ENCODE data around the gene CYTH1. TPM values are rescaled to one million over a fixed set of nuclear protein-coding genes. Genes with fewer than 3 reads are reported as not detected.

CYTH1 gene
- total RNA-seq, 1 experiment from 2014 or later, result 20.0 TPM

DNA sequence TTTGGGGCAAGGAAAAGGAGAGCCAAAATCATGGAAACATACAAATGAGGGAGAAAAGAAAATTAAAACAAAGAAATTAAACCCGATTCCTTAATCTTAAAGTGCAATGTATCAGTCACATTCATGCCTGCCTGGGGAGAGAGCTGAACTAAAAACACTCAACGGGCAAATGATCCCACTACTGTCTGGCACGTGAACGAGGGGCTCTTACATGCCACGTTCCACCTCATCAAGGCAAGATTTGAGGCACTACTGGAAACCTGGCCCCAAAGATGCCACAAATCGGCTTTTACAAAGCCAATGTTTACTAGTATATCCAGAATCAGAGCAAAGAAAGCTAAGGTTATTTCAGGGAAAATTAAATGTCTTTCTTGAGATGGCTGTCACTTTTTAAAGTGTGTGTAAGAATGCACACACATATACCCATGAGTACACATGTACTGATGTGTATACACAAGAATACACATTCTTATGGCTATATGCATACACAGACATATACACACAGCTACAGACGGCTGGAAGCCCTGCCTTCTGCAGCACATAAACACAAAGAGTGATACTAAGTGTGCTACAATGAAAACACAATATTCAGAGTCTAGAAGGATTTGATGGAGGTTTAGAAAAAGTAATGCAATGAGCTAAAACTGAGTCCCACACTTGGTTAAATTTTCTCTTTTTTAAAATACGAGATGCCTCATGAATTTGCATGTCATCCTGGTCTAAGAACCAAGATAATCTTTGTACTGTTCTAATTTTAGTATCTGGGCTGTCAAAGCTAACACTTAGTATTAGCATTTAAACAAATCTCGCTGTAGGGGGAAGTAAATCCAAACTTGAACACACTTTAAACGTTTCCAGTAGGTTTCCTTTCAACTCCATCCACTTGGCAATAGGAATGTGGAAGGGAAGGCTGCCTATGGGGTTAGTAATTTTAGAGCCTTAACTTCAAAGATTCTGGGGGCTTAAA is 85.8 kb downstream of the CYTH1 start (continued):
- TF ChIP-seq, protein P1, sequence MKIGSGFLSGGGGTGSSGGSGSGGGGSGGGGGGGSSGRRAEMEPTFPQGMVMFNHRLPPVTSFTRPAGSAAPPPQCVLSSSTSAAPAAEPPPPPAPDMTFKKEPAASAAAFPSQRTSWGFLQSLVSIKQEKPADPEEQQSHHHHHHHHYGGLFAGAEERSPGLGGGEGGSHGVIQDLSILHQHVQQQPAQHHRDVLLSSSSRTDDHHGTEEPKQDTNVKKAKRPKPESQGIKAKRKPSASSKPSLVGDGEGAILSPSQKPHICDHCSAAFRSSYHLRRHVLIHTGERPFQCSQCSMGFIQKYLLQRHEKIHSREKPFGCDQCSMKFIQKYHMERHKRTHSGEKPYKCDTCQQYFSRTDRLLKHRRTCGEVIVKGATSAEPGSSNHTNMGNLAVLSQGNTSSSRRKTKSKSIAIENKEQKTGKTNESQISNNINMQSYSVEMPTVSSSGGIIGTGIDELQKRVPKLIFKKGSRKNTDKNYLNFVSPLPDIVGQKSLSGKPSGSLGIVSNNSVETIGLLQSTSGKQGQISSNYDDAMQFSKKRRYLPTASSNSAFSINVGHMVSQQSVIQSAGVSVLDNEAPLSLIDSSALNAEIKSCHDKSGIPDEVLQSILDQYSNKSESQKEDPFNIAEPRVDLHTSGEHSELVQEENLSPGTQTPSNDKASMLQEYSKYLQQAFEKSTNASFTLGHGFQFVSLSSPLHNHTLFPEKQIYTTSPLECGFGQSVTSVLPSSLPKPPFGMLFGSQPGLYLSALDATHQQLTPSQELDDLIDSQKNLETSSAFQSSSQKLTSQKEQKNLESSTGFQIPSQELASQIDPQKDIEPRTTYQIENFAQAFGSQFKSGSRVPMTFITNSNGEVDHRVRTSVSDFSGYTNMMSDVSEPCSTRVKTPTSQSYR (CRISPR knock-in tag; IDR thresholded peaks at IDR 0.05), result no peak

DNA sequence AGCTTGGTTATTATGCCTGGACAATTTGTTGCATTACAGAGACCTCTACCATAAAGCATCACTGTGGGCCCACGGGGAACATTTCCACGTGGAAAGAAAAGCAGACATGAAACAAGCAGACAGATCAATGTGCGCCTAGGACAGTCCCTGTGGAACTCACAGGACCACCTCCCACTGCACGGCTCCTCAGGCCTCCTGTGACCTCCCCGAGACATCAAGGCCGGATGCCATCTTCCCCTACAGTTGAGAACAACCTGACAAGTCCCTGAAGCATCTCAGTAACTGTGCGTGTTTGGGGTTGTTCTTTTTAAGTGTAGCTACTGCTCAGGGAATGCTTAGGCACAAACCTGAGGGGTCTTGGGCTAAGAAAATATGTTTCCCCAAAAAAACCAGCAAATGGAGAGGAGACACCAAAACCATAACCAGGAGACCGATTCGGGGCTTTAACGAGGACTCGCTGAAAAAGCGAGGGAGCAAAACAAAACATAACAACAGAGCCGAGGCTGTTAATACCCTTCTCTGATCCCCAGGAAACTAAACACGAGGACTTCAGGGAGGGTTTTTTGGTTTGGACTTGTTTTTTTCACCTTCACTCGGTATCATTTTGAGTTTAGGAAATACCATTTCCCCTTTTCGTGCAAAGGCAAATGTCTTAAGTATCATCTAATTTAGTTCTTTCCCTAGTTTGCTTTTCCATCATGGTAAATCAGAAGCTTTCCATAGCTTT is 87.1 kb downstream of the CYTH1 start:
- no peaks in the 10 kb centered on the region for H3K4me1 Mint-ChIP-seq
- H3K4me3 Mint-ChIP-seq, result no peak overlapping the region
- no peak overlapping the region for H3K27ac Mint-ChIP-seq
- no peaks in the 10 kb centered on the region for H3K27me3 Mint-ChIP-seq (ENCODE audit: low read depth)
- CTCF ChIA-PET, result no interaction called here
- DNase-seq (ENCODE audit: low spot score) (no peak), ATAC-seq (no peak)
- H3K9me3 Mint-ChIP-seq, result peaks cover 1% of the 10 kb centered on the region; the same call in 1 of the 2 replicates
- POLR2A ChIA-PET, result no interaction called here
- H3K36me3 Mint-ChIP-seq, result peaks cover 9% of the 10 kb centered on the region
- TF ChIP-seq, protein P2, sequence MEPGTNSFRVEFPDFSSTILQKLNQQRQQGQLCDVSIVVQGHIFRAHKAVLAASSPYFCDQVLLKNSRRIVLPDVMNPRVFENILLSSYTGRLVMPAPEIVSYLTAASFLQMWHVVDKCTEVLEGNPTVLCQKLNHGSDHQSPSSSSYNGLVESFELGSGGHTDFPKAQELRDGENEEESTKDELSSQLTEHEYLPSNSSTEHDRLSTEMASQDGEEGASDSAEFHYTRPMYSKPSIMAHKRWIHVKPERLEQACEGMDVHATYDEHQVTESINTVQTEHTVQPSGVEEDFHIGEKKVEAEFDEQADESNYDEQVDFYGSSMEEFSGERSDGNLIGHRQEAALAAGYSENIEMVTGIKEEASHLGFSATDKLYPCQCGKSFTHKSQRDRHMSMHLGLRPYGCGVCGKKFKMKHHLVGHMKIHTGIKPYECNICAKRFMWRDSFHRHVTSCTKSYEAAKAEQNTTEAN (CRISPR knock-in tag; IDR thresholded peaks at IDR 0.05), result no peak
- TF ChIP-seq, protein P3, sequence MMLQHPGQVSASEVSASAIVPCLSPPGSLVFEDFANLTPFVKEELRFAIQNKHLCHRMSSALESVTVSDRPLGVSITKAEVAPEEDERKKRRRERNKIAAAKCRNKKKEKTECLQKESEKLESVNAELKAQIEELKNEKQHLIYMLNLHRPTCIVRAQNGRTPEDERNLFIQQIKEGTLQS (CRISPR knock-in tag; conservative IDR thresholded peaks at IDR 0.05), result no peak
- TF ChIP-seq NR2C2 (CRISPR knock-in tag; IDR thresholded peaks at IDR 0.05), result no peak
- TF ChIP-seq, protein P4, sequence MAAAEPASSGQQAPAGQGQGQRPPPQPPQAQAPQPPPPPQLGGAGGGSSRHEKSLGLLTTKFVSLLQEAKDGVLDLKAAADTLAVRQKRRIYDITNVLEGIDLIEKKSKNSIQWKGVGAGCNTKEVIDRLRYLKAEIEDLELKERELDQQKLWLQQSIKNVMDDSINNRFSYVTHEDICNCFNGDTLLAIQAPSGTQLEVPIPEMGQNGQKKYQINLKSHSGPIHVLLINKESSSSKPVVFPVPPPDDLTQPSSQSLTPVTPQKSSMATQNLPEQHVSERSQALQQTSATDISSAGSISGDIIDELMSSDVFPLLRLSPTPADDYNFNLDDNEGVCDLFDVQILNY (CRISPR knock-in tag; IDR thresholded peaks at IDR 0.05), result no peak
- TF ChIP-seq, protein P5, sequence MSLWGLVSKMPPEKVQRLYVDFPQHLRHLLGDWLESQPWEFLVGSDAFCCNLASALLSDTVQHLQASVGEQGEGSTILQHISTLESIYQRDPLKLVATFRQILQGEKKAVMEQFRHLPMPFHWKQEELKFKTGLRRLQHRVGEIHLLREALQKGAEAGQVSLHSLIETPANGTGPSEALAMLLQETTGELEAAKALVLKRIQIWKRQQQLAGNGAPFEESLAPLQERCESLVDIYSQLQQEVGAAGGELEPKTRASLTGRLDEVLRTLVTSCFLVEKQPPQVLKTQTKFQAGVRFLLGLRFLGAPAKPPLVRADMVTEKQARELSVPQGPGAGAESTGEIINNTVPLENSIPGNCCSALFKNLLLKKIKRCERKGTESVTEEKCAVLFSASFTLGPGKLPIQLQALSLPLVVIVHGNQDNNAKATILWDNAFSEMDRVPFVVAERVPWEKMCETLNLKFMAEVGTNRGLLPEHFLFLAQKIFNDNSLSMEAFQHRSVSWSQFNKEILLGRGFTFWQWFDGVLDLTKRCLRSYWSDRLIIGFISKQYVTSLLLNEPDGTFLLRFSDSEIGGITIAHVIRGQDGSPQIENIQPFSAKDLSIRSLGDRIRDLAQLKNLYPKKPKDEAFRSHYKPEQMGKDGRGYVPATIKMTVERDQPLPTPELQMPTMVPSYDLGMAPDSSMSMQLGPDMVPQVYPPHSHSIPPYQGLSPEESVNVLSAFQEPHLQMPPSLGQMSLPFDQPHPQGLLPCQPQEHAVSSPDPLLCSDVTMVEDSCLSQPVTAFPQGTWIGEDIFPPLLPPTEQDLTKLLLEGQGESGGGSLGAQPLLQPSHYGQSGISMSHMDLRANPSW (CRISPR knock-in tag; conservative IDR thresholded peaks at IDR 0.05; ENCODE audit: low read depth), result no peak

DNA sequence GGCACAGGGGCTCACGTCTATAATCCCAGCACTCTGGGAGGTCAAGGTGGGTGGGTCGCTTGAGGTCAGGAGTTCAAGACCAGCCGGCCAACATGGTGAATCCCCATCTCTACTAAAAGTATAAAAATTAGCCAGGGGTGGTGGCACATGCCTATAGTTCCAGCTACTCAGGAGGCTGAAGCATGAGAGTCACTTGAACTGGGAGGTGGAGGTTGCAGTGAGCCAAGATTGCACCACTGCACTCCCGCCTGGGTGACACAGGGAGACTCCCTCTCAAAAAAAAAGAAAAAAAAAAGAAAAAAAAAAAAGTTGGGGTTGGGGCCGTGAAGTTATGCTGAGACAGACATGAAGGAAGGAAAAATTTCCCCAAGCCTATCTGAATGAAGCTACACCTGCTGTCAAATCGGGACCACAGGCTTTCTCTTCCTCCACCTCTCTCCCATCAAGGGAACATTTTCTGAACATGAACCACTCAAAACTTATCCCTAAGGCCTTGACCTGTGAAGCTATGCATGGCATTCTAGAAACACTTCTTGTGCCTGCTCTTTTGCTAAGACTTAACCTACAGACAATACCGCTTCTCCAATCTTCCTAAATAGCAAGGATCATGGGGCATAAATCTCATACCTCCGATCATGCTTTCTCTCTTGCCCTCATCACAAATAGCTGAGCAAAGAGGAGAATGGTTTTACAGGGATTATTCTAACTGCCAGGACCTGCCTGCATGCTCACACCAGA is 88.6 kb downstream of the CYTH1 start:
- Mint-ChIP-seq H3K9me3 (peaks cover 15% of the 10 kb centered on the region), H3K27me3 (ENCODE audit: low read depth) (no peaks in the 10 kb centered on the region), H3K4me3 (no peak overlapping the region), H3K36me3 (peaks cover 21% of the 10 kb centered on the region), H3K4me1 (no peaks in the 10 kb centered on the region), H3K27ac (no peak overlapping the region)
- TF ChIP-seq MXD4 (CRISPR knock-in tag; IDR thresholded peaks at IDR 0.05; ENCODE audit: borderline replicate concordance), result no peak
- TF ChIP-seq ELF4 (CRISPR knock-in tag; IDR thresholded peaks at IDR 0.05; ENCODE audit: low read depth), result no peak
- TF ChIP-seq, protein P6, sequence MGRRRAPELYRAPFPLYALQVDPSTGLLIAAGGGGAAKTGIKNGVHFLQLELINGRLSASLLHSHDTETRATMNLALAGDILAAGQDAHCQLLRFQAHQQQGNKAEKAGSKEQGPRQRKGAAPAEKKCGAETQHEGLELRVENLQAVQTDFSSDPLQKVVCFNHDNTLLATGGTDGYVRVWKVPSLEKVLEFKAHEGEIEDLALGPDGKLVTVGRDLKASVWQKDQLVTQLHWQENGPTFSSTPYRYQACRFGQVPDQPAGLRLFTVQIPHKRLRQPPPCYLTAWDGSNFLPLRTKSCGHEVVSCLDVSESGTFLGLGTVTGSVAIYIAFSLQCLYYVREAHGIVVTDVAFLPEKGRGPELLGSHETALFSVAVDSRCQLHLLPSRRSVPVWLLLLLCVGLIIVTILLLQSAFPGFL (CRISPR knock-in tag; IDR thresholded peaks at IDR 0.05; ENCODE audit: borderline replicate concordance), result no peak
- TF ChIP-seq FOXP1 (CRISPR knock-in tag; IDR thresholded peaks at IDR 0.05; ENCODE audit: borderline replicate concordance), result no peak
- no peak for TF ChIP-seq NR2C2 (CRISPR knock-in tag; IDR thresholded peaks at IDR 0.05)
- TF ChIP-seq, protein P4 (CRISPR knock-in tag; IDR thresholded peaks at IDR 0.05), result no peak
- TF ChIP-seq, protein P7, sequence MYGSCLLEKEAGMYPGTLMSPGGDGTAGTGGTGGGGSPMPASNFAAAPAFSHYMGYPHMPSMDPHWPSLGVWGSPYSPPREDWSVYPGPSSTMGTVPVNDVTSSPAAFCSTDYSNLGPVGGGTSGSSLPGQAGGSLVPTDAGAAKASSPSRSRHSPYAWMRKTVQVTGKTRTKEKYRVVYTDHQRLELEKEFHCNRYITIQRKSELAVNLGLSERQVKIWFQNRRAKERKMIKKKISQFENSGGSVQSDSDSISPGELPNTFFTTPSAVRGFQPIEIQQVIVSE (CRISPR knock-in tag; IDR thresholded peaks at IDR 0.05; ENCODE audit: borderline replicate concordance), result no peak
- TF ChIP-seq NFYB (CRISPR knock-in tag; conservative IDR thresholded peaks at IDR 0.05; ENCODE audit: low read depth), result no peak
- TF ChIP-seq, protein P8, sequence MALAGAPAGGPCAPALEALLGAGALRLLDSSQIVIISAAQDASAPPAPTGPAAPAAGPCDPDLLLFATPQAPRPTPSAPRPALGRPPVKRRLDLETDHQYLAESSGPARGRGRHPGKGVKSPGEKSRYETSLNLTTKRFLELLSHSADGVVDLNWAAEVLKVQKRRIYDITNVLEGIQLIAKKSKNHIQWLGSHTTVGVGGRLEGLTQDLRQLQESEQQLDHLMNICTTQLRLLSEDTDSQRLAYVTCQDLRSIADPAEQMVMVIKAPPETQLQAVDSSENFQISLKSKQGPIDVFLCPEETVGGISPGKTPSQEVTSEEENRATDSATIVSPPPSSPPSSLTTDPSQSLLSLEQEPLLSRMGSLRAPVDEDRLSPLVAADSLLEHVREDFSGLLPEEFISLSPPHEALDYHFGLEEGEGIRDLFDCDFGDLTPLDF (CRISPR knock-in tag; IDR thresholded peaks at IDR 0.05), result no peak
- ATAC-seq (no peak), DNase-seq (ENCODE audit: low spot score) (no peak)
- ChIA-PET POLR2A (no interaction called here), CTCF (interaction anchor here (1.3 kb wide), 2 partner anchors 15 to 272 kb away, joined by 3 read pairs; no protein-coding TSS in a partner anchor)

Data from WTC11 (cell line).